Lung (tissue), 12 donors: ENCODE data around the gene AASS. TPM values are rescaled to one million over a fixed set of nuclear protein-coding genes. Genes with fewer than 3 reads are reported as not detected.

ENCODE experiments used
- ATAC-seq: fragments of 200-7000 bp; cut with Tn5 transposase; one replicate; pipeline ENCODE4 v1.9.1; 2020; ENCODE audit warnings: moderate number of reproducible peaks; ENCODE audit not compliant: insufficient read depth, low FRiP score
- DNase-seq, 3 donors: peaks; one replicate each; pipeline ENCODE4 v3.0.0-alpha.2; 2013 to 2017
- H3K27ac ChIP-seq, 2 donors: one replicate each; pipeline ENCODE4 v1.5.1; 2013; ENCODE audit warnings: mild to moderate bottlenecking in 2 of 2, moderate library complexity in 2 of 2, control low read depth in 1 of 2, inconsistent platforms in 1 of 2, low read depth in 1 of 2, low read length in 1 of 2
- H3K27me3 ChIP-seq, 3 donors: one replicate each; pipeline ENCODE4 v1.5.1; 2013; ENCODE audit warnings: low read length in 2 of 3; ENCODE audit not compliant: control insufficient read depth in 3 of 3, insufficient read depth in 3 of 3
- H3K36me3 ChIP-seq, 4 donors: one replicate each; pipeline ENCODE4 v1.5.1; 2013; ENCODE audit warnings: low read length in 4 of 4, mild to moderate bottlenecking in 1 of 4, moderate library complexity in 1 of 4; ENCODE audit not compliant: control insufficient read depth in 4 of 4, insufficient read depth in 4 of 4
- H3K4me1 ChIP-seq, 5 donors: one replicate each; pipeline ENCODE4 v1.5.1; 2013; ENCODE audit warnings: low read length in 5 of 5, mild to moderate bottlenecking in 2 of 5, moderate library complexity in 1 of 5; ENCODE audit not compliant: control insufficient read depth in 5 of 5, insufficient read depth in 5 of 5
- H3K4me3 ChIP-seq: one replicate; pipeline ENCODE4 v1.5.1; 2013; ENCODE audit warnings: mild to moderate bottlenecking, control low read depth, moderate library complexity
- H3K9ac ChIP-seq, 2 donors: one replicate each; pipeline ENCODE4 v1.5.1; 2013; ENCODE audit warnings: low read length in 2 of 2, control low read depth in 1 of 2; ENCODE audit not compliant: insufficient read depth in 1 of 2
- H3K9me3 ChIP-seq, 4 donors: one replicate each; pipeline ENCODE4 v1.5.1; 2013; ENCODE audit warnings: low read length in 3 of 4, mild to moderate bottlenecking in 1 of 4, moderate library complexity in 1 of 4; ENCODE audit not compliant: control insufficient read depth in 4 of 4, insufficient read depth in 3 of 4
- WGBS, 2 donors: extraction: QIAGEN DNeasy Blood & Tissue Kit; methylation state at CpG; one replicate each; pipeline ENCODE4 v1.1.7; 2013; 5-methylcytosine and 5-hydroxymethylcytosine counted together
- polyA plus RNA-seq, 2 donors: library from polyadenylated mRNA; stranded (reverse); fragments of 200-250 nt; gene quantifications; one replicate each; pipeline ENCODE4 v1.2.1, GENCODE V29; 2013
- total RNA-seq, 2 donors: library from RNA; depleted of rRNA in 1 of 2; stranded (reverse); fragments of >200 nt in 1 of 2; gene quantifications; one replicate each; pipeline ENCODE4 v1.2.1, GENCODE V29; 2014 to 2021
- TF ChIP-seq, protein P1 (sequence below): IDR thresholded peaks from 2 replicates; pipeline ENCODE4 v1.5.1; 2012; ENCODE audit warnings: mild to moderate bottlenecking; ENCODE audit errors: control extremely low read depth, extremely low read depth
- donor health status: control.
- donor health status: control.
- donor health status: Bipolar disorder and iron deficiency.
- donor health status: healthy.
- donor health status: DM: yes; HTN: yes; CAD: no.

The AASS gene
- total and polyA plus RNA-seq, 4 donors = 11.6 to 98.4 (median 25.3) TPM

GRCh38 chr7:122095642-122096041 is 48.4 kb downstream of the AASS start:
- 70 to 72% methylated on average over 4 of the region's 4 CpGs for WGBS, 2 donors
- Histone ChIP-seq H3K27ac (no peak overlapping the region), H3K9ac (no peak overlapping the region), H3K27me3 (no peaks in the 10 kb centered on the region), H3K9me3 (no peaks in the 10 kb centered on the region), H3K4me1 (no peaks in the 10 kb centered on the region), H3K4me3 (no peak overlapping the region), H3K36me3 (peaks cover 0 to 17% (median 9%) of the 10 kb centered on the region in 4 donors)
- ATAC-seq (no peak), DNase-seq (no peak)
- TF ChIP-seq, protein P1, sequence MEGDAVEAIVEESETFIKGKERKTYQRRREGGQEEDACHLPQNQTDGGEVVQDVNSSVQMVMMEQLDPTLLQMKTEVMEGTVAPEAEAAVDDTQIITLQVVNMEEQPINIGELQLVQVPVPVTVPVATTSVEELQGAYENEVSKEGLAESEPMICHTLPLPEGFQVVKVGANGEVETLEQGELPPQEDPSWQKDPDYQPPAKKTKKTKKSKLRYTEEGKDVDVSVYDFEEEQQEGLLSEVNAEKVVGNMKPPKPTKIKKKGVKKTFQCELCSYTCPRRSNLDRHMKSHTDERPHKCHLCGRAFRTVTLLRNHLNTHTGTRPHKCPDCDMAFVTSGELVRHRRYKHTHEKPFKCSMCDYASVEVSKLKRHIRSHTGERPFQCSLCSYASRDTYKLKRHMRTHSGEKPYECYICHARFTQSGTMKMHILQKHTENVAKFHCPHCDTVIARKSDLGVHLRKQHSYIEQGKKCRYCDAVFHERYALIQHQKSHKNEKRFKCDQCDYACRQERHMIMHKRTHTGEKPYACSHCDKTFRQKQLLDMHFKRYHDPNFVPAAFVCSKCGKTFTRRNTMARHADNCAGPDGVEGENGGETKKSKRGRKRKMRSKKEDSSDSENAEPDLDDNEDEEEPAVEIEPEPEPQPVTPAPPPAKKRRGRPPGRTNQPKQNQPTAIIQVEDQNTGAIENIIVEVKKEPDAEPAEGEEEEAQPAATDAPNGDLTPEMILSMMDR = no peak

DNA sequence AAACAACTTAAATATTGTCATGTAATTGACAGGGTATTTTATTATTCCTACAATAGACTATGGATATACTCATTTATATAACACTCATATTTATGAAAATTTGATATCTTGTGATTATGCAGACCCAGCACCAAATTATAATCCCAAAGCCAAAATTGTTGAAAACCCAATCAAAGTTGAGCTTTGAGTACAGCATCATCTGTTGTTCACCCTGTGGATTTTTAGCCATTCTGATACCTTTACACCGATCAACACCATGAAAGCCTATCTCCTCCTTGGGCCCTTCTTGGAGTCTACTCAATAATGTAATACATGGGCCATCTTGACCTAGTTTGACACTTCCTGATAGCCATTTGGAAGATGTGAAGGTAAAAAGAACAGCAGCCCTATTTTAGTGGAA is 49.5 kb downstream of the AASS start:
- Histone ChIP-seq H3K9me3 (no peaks in the 10 kb centered on the region), H3K4me1 (no peaks in the 10 kb centered on the region), H3K9ac (no peak overlapping the region), H3K36me3 (peaks cover 1 to 28% (median 9%) of the 10 kb centered on the region in 4 donors), H3K4me3 (no peak overlapping the region), H3K27ac (no peak overlapping the region), H3K27me3 (no peaks in the 10 kb centered on the region)
- no peak for ATAC-seq
- 93 to 96% methylated on average over 1 of the region's 1 CpG for whole genome bisulfite sequencing, 2 donors
- TF ChIP-seq, protein P1 = no peak
- DNase-seq = no peak

GRCh38 chr7:122092964-122093797 is 50.9 kb downstream of the AASS start:
- H3K4me1 ChIP-seq = no peaks in the 10 kb centered on the region
- 93 to 94% methylated on average over 6 of the region's 6 CpGs for WGBS, 2 donors
- H3K36me3 ChIP-seq = peaks cover 2 to 39% (median 12%) of the 10 kb centered on the region in 4 donors
- H3K4me3 ChIP-seq = no peak overlapping the region
- DNase-seq (peak; percentile 68 to 82 (median 77)), ATAC-seq (no peak)
- no peak overlapping the region for H3K27ac ChIP-seq
- TF ChIP-seq, protein P1 = peak; percentile 60
- no peaks in the 10 kb centered on the region for H3K27me3 ChIP-seq
- no peak overlapping the region for H3K9ac ChIP-seq
- no peaks in the 10 kb centered on the region for H3K9me3 ChIP-seq

DNA sequence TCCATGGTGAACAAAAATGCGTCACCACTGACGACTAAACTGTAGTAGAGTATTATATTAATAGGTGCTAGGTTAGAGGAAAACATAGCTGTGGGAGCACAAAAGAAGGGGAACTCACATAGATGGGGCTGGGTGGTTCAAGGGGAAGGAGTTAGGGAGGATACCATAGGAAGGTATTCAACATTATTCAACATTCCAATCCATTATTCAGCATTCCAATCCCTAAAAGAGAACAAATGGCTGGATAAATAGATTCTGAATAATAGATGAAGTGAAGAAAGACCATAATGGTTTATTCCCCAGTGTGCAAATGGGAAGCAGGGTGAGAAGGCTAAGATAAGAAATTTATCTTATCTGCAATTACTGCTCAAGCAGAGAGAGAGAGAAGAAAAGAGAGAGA is 61.4 kb downstream of the AASS start:
- Histone ChIP-seq H3K9me3 (no peaks in the 10 kb centered on the region), H3K4me1 (no peaks in the 10 kb centered on the region), H3K36me3 (peaks cover 11 to 47% (median 20%) of the 10 kb centered on the region in 4 donors), H3K27ac (no peak overlapping the region), H3K27me3 (no peaks in the 10 kb centered on the region), H3K4me3 (no peak overlapping the region), H3K9ac (no peak overlapping the region)
- WGBS, 2 donors = 91 to 93% methylated on average over 2 of the region's 2 CpGs
- DNase-seq (no peak), ATAC-seq (no peak)
- TF ChIP-seq, protein P1 = no peak
